Fibroblast of gingiva (primary cell): Measurements from ENCODE around the gene SERPINC1.
A peak's percentile ranks its signal among the peaks of the same experiment; 100 is the strongest.
"Not testable (repeated sequence)": the region's sequence is repeated elsewhere in the genome, so short reads cannot be mapped to it uniquely, and the experiment has no call there.

Experiments
- DNase-seq: peaks from one replicate; pipeline ENCODE4 v3.0.0-alpha.2; 2011; ENCODE audit warnings: low read depth

SERPINC1 gene

DNA sequence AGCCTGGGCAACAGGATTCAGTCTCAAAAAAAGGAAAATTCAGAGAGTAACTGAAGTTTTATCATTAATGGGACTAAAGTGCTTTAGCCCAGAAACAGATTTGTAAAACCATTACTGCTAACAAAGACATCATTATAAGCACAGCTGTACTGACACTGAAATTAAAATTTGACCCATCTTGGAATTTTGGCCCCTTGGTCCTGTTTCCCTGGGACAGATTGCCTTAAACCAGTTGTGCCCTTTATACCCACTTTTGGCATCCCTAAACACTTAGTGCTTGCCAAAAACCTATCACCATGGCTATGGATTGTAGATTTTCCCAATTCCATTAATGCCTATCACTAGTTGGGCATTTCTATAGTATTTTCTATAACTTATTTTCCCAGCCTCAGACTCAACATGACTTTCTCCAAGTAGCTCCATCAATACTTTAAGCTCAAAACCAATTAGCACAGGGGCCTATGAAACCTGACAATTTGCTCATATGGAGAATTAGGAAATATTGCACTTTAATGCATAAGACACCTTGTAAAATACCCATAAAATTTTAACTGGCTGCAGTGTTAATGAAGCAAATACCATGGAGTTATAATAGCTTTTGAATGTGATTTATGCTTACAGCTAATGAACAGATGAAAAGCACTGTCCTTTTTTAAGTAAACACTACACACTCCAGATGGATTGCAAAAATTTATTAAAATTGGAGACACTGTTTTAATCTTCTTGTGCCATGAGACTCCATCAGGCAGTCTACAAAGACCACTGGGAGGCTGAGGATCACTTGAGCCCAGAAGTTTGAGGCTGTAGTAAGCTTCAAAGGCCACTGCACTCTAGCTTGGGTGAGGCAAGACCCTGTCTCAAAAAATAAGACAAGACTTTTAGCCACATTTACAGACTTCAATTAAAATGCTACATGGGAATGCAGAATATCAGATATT is 53.6 kb downstream of the SERPINC1 start:
- no peak for DNase-seq

GRCh38 chr1:173862769-173863223 is 54.3 kb downstream of the SERPINC1 start:
- DNase-seq, result peak; percentile 37

DNA sequence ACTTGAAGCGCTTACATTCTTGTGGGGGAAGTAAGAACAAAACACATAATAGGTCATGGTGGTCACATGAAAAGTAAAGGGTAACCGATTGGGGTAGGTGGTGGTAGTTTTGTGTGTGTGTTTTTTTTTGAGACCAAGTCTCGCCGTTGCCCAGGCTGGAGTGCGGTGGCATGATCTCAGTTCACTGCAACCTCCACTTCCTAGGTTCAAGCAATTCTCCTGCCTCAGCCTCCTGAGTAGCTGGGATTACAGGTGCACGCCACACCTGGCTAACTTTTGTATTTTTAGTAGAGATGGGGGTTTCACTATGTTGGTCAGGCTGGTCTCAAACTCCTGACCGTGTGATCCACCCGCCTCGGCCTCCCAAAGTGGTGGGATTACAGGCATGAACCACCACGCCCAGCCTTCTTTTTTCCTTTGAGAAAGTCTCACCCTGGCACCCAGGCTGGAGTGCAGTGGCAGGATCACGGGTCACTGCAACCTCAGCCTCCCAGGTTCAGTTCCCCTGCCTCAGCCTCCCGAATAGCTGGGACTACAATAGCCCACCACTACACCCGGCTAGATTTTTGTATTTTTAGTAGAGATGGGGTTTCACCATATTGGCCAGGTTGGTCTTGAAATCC is 54.9 kb downstream of the SERPINC1 start:
- not testable (repeated sequence) for DNase-seq

DNA sequence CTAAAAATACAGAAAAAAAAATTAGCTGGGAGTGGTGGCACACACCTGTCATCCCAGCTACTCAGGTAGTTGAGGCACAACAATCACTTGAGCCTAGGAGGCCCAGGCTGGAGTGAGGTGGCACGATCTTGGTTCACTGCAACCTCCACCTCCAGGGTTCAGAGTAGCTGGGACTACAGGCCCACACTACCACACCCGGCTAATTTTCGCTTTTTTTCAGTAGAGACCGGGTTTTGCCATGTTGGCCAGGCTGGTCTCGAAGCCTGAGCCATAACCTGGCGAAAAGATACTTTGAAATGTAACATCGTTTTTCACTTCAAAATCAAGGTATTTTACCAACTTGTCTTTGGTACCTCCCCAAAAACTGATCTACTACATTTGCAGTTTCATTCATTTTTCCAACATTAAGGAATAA is 55.4 kb downstream of the SERPINC1 start:
- DNase-seq, result no peak

DNA sequence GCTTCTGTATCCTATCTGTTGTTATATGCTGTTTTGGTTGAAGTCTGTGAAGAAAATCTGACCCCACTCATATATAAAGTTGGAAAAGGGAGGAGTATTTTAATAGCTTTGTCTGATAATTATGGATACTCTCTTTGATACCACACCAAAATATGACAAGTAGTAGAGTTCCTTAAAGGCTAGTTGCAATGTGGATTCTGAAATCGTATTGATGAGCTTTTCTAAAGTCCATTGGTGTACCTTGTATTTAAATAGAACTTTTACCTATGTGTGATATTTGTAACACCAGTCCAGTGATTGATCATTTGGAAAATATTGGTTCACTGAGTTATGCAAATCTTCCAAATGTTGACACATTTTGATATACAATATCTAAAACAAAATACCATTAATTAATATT is 57.1 kb downstream of the SERPINC1 start:
- no peak for DNase-seq

DNA sequence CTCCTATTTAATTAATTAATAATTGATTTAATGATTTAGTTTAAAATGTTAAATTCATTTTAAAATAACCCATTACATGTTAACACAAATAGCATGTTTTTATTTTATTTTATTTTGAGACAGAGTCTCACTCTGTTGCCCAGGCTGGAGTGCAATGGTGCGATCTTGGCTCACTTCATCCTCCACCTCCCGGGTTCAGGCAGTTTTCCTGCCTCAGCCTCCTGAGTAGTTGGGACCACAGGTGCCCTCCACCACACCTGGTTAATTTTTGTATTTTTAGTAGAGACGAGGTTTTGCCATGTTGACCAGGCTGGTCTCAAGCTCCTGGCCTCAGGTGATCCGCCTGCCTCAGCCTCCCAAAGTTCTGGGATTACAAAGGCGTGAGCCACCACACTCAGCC is 57.6 kb downstream of the SERPINC1 start:
- DNase-seq, result not testable (repeated sequence)

DNA sequence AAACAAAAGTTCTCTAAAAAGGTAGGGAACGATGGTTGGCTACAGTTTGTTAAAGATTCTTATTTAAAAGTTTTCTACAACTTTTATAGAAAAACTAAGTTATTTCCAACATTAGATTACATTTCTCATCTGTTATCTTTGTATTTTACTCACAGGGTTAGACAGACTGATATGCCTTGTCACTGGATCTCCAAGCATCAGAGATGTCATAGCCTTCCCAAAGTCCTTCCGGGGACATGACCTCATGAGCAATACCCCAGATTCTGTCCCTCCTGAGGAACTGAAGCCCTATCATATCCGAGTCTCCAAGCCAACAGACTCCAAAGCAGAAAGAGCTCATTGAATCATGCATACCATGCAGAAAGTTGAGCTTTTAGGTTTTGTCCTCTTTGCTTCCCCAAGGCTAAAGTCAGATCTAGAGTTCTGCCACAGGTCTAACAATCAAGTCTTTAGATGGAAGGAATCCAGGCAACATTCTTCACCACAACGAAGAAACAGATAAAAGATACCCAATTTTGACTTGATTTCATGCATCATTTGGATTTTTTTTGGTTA is 59.7 kb downstream of the SERPINC1 start:
- DNase-seq, result no peak

DNA sequence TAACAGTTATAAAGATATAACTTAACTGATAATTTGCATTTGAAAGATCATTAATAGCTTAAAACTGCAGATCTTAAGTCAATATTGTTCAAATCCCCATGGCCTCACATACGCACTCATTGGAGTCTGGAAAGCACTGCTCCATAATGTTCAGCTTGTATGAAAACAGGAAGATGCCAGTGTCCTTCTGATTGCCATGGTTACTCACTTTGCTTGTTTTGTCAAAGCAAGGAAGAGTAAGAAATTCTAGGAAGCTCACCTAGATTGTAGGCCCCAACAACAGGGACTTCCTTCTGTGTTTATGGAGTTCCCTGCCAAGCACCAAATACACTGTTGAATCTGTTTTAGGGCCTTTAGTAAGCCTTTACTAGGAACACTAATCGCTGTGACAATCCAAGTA is 60.2 kb downstream of the SERPINC1 start:
- DNase-seq, result no peak

DNA sequence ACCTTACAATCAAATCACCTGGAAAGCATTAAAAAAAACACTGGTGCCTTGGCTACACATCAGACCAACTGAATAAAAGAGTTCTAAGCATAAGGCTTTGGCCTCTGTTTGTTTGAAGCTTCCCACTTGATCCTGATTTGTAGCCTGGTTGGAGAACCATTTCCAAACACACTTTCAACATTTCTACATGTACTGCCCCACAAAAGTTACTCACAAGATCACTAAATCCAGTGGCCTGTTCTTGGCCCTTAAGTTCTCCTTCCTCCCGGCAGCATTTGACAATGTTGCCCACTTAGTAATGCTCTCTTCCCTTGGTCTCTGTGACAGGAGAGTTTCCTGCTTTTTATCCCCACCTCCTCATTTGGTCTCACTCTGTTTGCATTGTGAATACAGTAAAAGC is 61.1 kb downstream of the SERPINC1 start:
- DNase-seq, result no peak
